ENCODE measurements around the gene LINC01488.
A peak's percentile ranks its signal among the peaks of the same experiment; 100 is the strongest.

Gene LINC01488

DNA sequence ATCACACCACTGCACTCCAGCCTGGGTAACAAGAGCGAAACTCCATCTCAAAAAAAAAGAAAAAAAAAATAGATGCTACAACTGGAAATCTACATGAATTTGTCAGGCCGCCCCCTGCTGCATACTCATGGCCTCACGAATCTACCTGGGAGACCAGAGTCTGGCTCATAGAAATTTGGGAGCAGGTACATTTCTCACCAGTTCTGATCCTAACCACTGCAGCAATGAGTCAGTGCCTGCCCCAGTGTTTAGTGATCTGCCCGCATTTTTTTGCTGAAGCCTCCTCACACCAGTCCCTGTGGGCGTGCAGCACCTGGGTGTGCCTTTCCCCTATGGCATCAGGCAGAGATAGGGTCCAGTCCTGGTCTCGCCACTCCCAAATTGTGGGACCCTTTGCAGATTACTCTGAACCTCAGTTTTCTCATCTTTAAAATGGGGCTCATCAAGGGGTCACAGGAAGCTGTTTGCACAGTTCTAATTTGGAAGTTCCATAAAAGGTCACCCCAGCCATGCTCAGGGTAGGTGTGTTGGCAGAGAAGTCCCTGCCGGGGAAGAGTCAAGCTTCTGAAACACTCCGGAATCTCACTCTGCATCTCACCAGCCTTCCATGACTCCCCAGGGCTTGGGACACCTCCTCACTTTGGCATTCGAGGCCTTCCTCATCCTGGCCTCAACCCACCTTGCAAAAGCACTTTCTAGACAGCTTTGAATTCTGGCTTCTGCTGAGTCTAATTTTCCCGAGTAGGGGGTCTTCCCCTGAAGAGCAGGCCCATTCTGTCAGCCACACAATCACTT, 39.3 kb upstream of the LINC01488 start:
- H3K27ac ChIP-seq (ENCODE audit: insufficient read depth in 1 of 2, low read depth in 1 of 2, low read length in 2 of 2, poor library complexity in 1 of 2, severe bottlenecking in 2 of 2) = peak overlapping the region in 1 of 2 experiments; percentile 25
- H3K36me3 ChIP-seq (ENCODE audit: control insufficient read depth in 4 of 4, insufficient read depth in 4 of 4, low read length in 3 of 4) = no peaks in the 10 kb centered on the region
- CTCF ChIA-PET = interaction anchor here (0.7 to 1.7 kb wide), 2 partner anchors 28 to 202 kb away, joined by 3 to 4 read pairs; no protein-coding TSS in a partner anchor
- no peaks in the 10 kb centered on the region for H3K27me3 ChIP-seq (replicated peaks in 2 of 5; ENCODE audit: control insufficient read depth in 4 of 5, insufficient read depth in 5 of 5, low read length in 4 of 5)
- H3K9me3 ChIP-seq (ENCODE audit: control extremely low read depth in 1 of 5, control insufficient read depth in 4 of 5, insufficient read depth in 2 of 5, low read depth in 1 of 5, low read length in 4 of 5) = no peaks in the 10 kb centered on the region
- POLR2A ChIA-PET = interaction anchor here (1.5 kb wide), 1 partner anchor 145 kb away, joined by 3 read pairs; no protein-coding TSS in a partner anchor
- H3K4me1 ChIP-seq (ENCODE audit: control extremely low read depth in 1 of 4, control insufficient read depth in 4 of 4, insufficient read depth in 4 of 4, low read length in 3 of 4) = peaks cover 5 to 42% (median 23%) of the 10 kb centered on the region in 4 experiments
- no peak overlapping the region for H3K4me3 ChIP-seq (ENCODE audit: control insufficient read depth in 1 of 7, extremely low read depth in 1 of 7, insufficient read depth in 4 of 7, low read depth in 2 of 7, low read length in 6 of 7)
- DNase-seq = no peak
- WGBS (ENCODE audit: insufficient coverage) = 90% methylated on average over 9 of the region's 10 CpGs

DNA sequence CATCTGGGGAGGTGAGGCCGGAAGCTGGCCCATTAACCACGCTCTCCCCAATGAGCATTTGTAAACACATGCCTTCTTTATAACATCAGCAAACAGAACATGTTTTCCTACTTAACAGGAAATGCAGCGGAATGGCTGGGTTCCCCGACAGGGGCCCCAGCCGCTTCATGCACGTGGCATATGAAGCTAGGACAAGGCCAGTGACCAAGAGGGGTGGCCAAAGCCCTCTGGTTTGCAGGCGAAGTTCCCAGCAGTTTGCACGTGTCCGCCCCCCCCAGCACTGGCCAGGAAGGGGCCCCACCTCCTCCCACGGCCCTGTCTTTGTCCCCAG, 38.7 kb upstream of the LINC01488 start:
- peaks cover 5 to 44% (median 24%) of the 10 kb centered on the region in 4 experiments for H3K4me1 ChIP-seq (ENCODE audit: control extremely low read depth in 1 of 4, control insufficient read depth in 4 of 4, insufficient read depth in 4 of 4, low read length in 3 of 4)
- peak overlapping the region in 1 of 2 experiments; percentile 25 for H3K27ac ChIP-seq (ENCODE audit: insufficient read depth in 1 of 2, low read depth in 1 of 2, low read length in 2 of 2, poor library complexity in 1 of 2, severe bottlenecking in 2 of 2)
- no peaks in the 10 kb centered on the region for H3K36me3 ChIP-seq (ENCODE audit: control insufficient read depth in 4 of 4, insufficient read depth in 4 of 4, low read length in 3 of 4)
- POLR2A ChIA-PET = interaction anchor here (1.5 kb wide), 1 partner anchor 145 kb away, joined by 3 read pairs; no protein-coding TSS in a partner anchor
- no peak overlapping the region for H3K4me3 ChIP-seq (ENCODE audit: control insufficient read depth in 1 of 7, extremely low read depth in 1 of 7, insufficient read depth in 4 of 7, low read depth in 2 of 7, low read length in 6 of 7)
- no peaks in the 10 kb centered on the region for H3K27me3 ChIP-seq (replicated peaks in 2 of 5; ENCODE audit: control insufficient read depth in 4 of 5, insufficient read depth in 5 of 5, low read length in 4 of 5)
- WGBS (ENCODE audit: insufficient coverage) = 62% methylated on average over 10 of the region's 10 CpGs
- DNase-seq = no peak
- CTCF ChIA-PET = interaction anchor here (0.7 to 1.7 kb wide), 2 partner anchors 28 to 201 kb away, joined by 3 to 4 read pairs; no protein-coding TSS in a partner anchor
- no peaks in the 10 kb centered on the region for H3K9me3 ChIP-seq (ENCODE audit: control extremely low read depth in 1 of 5, control insufficient read depth in 4 of 5, insufficient read depth in 2 of 5, low read depth in 1 of 5, low read length in 4 of 5)

DNA sequence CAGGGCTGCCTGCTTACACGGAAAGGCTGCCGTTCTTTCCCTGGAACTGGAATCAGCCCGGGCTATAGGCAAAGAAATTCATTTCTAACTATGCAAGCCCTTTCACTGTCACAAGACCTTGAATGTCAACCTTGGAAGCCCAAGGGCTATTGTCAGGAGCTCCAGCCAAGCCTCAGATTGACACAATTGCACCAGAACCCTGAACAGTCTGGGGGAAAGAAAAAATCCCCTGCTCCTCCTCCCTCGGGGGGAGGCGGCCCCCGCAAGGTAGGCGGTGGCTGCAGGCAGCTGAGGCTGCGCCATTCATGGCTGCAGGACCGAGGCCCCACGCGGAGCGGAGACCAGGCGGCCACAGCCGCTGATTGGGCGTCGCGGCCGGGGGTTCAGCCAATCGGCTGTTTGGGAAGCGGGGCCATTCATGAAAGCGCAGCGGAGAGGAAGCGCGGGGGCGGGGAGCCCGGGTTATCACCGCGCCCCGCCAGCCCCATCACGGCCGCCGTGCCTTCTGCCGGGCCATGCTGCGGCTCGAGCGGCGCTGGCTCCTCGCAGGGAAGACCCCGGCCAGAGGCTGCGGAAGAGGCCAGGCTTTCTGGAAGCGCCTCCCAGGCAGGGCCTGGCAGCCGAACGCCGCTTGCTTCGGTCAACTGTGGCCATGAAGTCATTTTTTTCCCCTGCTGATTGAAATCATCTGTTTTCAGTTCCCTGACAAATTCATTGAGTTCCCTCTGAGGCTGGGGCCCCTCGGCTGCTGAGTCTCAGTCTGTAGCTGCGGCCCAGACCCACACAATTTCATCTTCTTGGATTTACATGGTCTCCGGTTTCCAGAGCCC, 38.1 kb upstream of the LINC01488 start:
- Histone ChIP-seq H3K27me3 (replicated peaks in 2 of 5; ENCODE audit: control insufficient read depth in 4 of 5, insufficient read depth in 5 of 5, low read length in 4 of 5) (no peaks in the 10 kb centered on the region), H3K4me1 (ENCODE audit: control extremely low read depth in 1 of 4, control insufficient read depth in 4 of 4, insufficient read depth in 4 of 4, low read length in 3 of 4) (peaks cover 5 to 50% (median 30%) of the 10 kb centered on the region in 4 experiments), H3K27ac (ENCODE audit: insufficient read depth in 1 of 2, low read depth in 1 of 2, low read length in 2 of 2, poor library complexity in 1 of 2, severe bottlenecking in 2 of 2) (peak overlapping the region in 1 of 2 experiments; percentile 66), H3K36me3 (ENCODE audit: control insufficient read depth in 4 of 4, insufficient read depth in 4 of 4, low read length in 3 of 4) (no peaks in the 10 kb centered on the region), H3K9me3 (ENCODE audit: control extremely low read depth in 1 of 5, control insufficient read depth in 4 of 5, insufficient read depth in 2 of 5, low read depth in 1 of 5, low read length in 4 of 5) (no peaks in the 10 kb centered on the region), H3K4me3 (ENCODE audit: control insufficient read depth in 1 of 7, extremely low read depth in 1 of 7, insufficient read depth in 4 of 7, low read depth in 2 of 7, low read length in 6 of 7) (peak overlapping the region in 5 of 7 experiments; percentile 27 to 68 (median 32))
- POLR2A ChIA-PET = interaction anchor here (1.5 kb wide), 1 partner anchor 146 kb away, joined by 3 read pairs; no protein-coding TSS in a partner anchor
- WGBS (ENCODE audit: insufficient coverage) = under 1% methylated on average over 46 of the region's 48 CpGs
- peak; percentile 67 to 85 (median 81) for DNase-seq
- CTCF ChIA-PET = interaction anchor here (1.7 kb wide), 1 partner anchor 201 kb away, joined by 4 read pairs; no protein-coding TSS in a partner anchor

DNA sequence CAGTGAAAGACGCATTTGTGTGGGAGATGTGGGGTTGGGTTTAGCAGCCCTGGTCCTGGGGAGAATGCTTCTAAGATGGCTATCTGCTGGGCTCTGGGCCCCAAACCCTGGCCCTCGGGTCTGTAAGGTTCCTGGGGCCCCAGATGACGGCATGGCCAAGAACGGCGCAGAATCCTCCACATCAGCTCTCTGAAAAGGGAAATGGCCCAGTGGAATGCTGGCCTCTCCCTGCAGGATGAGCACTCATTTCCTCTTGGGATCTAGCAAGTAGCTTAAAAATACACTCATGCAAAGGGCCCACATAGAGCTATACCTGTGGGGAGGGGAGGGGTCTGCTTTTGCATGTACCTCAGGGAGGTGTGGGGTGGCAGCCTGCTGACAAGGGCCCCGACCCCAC, 37.5 kb upstream of the LINC01488 start:
- ChIA-PET CTCF (no interaction called here), POLR2A (interaction anchor here (1.5 kb wide), 1 partner anchor 146 kb away, joined by 3 read pairs; no protein-coding TSS in a partner anchor)
- 69% methylated on average over 5 of the region's 6 CpGs for WGBS (ENCODE audit: insufficient coverage)
- H3K9me3 ChIP-seq (ENCODE audit: control extremely low read depth in 1 of 5, control insufficient read depth in 4 of 5, insufficient read depth in 2 of 5, low read depth in 1 of 5, low read length in 4 of 5) = no peaks in the 10 kb centered on the region
- peaks cover 5 to 56% (median 36%) of the 10 kb centered on the region in 4 experiments for H3K4me1 ChIP-seq (ENCODE audit: control extremely low read depth in 1 of 4, control insufficient read depth in 4 of 4, insufficient read depth in 4 of 4, low read length in 3 of 4)
- no peaks in the 10 kb centered on the region for H3K27me3 ChIP-seq (replicated peaks in 2 of 5; ENCODE audit: control insufficient read depth in 4 of 5, insufficient read depth in 5 of 5, low read length in 4 of 5)
- H3K27ac ChIP-seq (ENCODE audit: insufficient read depth in 1 of 2, low read depth in 1 of 2, low read length in 2 of 2, poor library complexity in 1 of 2, severe bottlenecking in 2 of 2) = peak overlapping the region in 1 of 2 experiments; percentile 66
- H3K4me3 ChIP-seq (ENCODE audit: control insufficient read depth in 1 of 7, extremely low read depth in 1 of 7, insufficient read depth in 4 of 7, low read depth in 2 of 7, low read length in 6 of 7) = peak overlapping the region in 2 of 7 experiments; percentile 54 to 68
- no peaks in the 10 kb centered on the region for H3K36me3 ChIP-seq (ENCODE audit: control insufficient read depth in 4 of 4, insufficient read depth in 4 of 4, low read length in 3 of 4)
- DNase-seq = no peak

DNA sequence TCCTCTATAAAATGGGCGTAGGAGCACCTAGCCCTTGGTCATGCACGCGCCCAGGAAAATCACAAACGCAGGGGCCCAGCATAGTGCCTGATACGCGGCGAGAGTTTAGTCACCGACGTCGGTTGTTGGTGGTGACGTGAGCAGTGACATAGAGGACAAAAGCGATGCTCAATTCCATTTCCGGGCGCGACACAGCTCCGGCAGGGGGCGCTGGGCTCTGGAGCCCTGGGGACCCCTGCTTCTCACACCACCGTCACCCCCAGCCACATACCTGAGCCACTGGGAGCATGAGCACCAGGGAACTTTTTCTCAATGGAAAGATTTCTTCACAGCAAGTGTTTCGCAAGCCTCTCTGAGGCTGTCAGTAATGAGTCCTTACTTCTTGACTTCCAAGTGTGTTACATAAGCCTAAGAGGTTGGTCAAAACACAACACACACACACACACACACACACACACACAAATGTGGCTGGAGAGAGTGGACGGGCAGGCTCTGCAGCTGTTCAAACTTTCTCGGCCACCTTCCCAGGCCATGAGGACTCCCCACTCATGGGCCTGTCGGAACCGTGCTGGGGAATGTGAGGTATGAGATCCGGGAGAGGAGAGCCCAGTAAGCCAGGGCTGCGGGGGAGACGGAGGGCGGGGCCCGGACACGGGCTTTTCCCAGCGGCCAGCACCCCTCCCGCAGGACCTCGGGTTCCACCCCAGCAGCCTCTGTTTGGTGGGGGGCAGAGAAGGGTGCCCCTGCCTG, 36.9 kb upstream of the LINC01488 start:
- Histone ChIP-seq H3K9me3 (ENCODE audit: control extremely low read depth in 1 of 5, control insufficient read depth in 4 of 5, insufficient read depth in 2 of 5, low read depth in 1 of 5, low read length in 4 of 5) (no peaks in the 10 kb centered on the region), H3K27me3 (replicated peaks in 2 of 5; ENCODE audit: control insufficient read depth in 4 of 5, insufficient read depth in 5 of 5, low read length in 4 of 5) (no peaks in the 10 kb centered on the region), H3K27ac (ENCODE audit: insufficient read depth in 1 of 2, low read depth in 1 of 2, low read length in 2 of 2, poor library complexity in 1 of 2, severe bottlenecking in 2 of 2) (peak overlapping the region in 1 of 2 experiments; percentile 66), H3K36me3 (ENCODE audit: control insufficient read depth in 4 of 4, insufficient read depth in 4 of 4, low read length in 3 of 4) (no peaks in the 10 kb centered on the region), H3K4me1 (ENCODE audit: control extremely low read depth in 1 of 4, control insufficient read depth in 4 of 4, insufficient read depth in 4 of 4, low read length in 3 of 4) (peaks cover 5 to 62% (median 42%) of the 10 kb centered on the region in 4 experiments), H3K4me3 (ENCODE audit: control insufficient read depth in 1 of 7, extremely low read depth in 1 of 7, insufficient read depth in 4 of 7, low read depth in 2 of 7, low read length in 6 of 7) (no peak overlapping the region)
- 76% methylated on average over 28 of the region's 32 CpGs for WGBS (ENCODE audit: insufficient coverage)
- DNase-seq = peak in 1 of 3 donors; percentile 21
- ChIA-PET CTCF (interaction anchor here (0.9 kb wide), 1 partner anchor 152 kb away, joined by 3 read pairs; no protein-coding TSS in a partner anchor), POLR2A (no interaction called here)

DNA sequence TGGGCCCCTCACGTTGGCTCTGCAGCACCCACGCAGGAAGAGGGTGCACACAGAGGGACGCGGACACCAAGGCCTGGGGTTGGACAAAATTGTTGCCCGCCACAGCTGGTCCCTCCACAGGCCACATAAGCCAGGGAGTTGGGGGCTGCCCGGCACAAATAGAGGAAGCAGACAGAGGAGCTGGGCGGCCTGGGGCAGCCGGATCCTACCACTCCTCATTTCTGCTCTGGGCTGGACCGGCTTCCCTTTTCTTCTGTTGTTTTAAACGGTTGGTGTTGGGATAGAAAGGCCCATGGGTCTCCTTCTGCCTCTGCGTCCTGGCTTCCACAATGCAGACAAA, 36.4 kb upstream of the LINC01488 start:
- Histone ChIP-seq H3K4me3 (ENCODE audit: control insufficient read depth in 1 of 7, extremely low read depth in 1 of 7, insufficient read depth in 4 of 7, low read depth in 2 of 7, low read length in 6 of 7) (no peak overlapping the region), H3K27ac (ENCODE audit: insufficient read depth in 1 of 2, low read depth in 1 of 2, low read length in 2 of 2, poor library complexity in 1 of 2, severe bottlenecking in 2 of 2) (no peak overlapping the region), H3K36me3 (ENCODE audit: control insufficient read depth in 4 of 4, insufficient read depth in 4 of 4, low read length in 3 of 4) (no peaks in the 10 kb centered on the region), H3K27me3 (replicated peaks in 2 of 5; ENCODE audit: control insufficient read depth in 4 of 5, insufficient read depth in 5 of 5, low read length in 4 of 5) (no peaks in the 10 kb centered on the region), H3K9me3 (ENCODE audit: control extremely low read depth in 1 of 5, control insufficient read depth in 4 of 5, insufficient read depth in 2 of 5, low read depth in 1 of 5, low read length in 4 of 5) (no peaks in the 10 kb centered on the region), H3K4me1 (ENCODE audit: control extremely low read depth in 1 of 4, control insufficient read depth in 4 of 4, insufficient read depth in 4 of 4, low read length in 3 of 4) (peaks cover 7 to 67% (median 47%) of the 10 kb centered on the region in 4 experiments)
- peak in 2 of 3 donors; percentile 14 to 42 for DNase-seq
- 87% methylated on average over 8 of the region's 11 CpGs for WGBS (ENCODE audit: insufficient coverage)
- ChIA-PET POLR2A (no interaction called here), CTCF (interaction anchor here (0.9 kb wide), 1 partner anchor 152 kb away, joined by 3 read pairs; no protein-coding TSS in a partner anchor)

Data from common myeloid progenitor, CD34-positive (primary cell).